SK-N-SH treated with all-trans-retinoic acid at 6 μM for 48 hours (cell line): ENCODE results near the gene DFFA.

ENCODE experiments used
- ATAC-seq: fragments of 200-7000 bp; cut with Tn5 transposase; 3 replicates; pipeline ENCODE4 v1.9.1; 2020; ENCODE audit warnings: mild to moderate bottlenecking, moderate library complexity
- ARNTL ChIP-seq: fragments of 450-650 bp; formaldehyde crosslinking; IDR thresholded peaks from 2 replicates; pipeline ENCODE4 v1.5.0; 2020; ENCODE audit warnings: low read depth, mild to moderate bottlenecking, moderate library complexity, borderline replicate concordance
- BACH2 ChIP-seq: fragments of 250-450 bp; sonication (Bioruptor Pico); IDR thresholded peaks from 2 replicates; pipeline ENCODE4 v1.9.0; 2021; ENCODE audit warnings: mild to moderate bottlenecking, borderline replicate concordance
- CSDC2 ChIP-seq: fragments of 250-450 bp; sonication (Bioruptor Pico); IDR thresholded peaks from 2 replicates; pipeline ENCODE4 v1.5.0; 2020; ENCODE audit warnings: mild to moderate bottlenecking, moderate library complexity
- ESRRG ChIP-seq: fragments of 250-450 bp; sonication (Bioruptor Pico); IDR thresholded peaks from 2 replicates; pipeline ENCODE4 v1.6.1; 2021; ENCODE audit warnings: mild to moderate bottlenecking
- GLIS3 ChIP-seq: fragments of 250-450 bp; sonication (Bioruptor Pico); IDR thresholded peaks from 2 replicates; pipeline ENCODE4 v1.5.0; 2020; ENCODE audit warnings: mild to moderate bottlenecking, moderate library complexity
- ISL1 ChIP-seq: fragments of 250-450 bp; sonication (Bioruptor Pico); IDR thresholded peaks from 2 replicates; pipeline ENCODE4 v2.1.2; 2022; ENCODE audit warnings: mild to moderate bottlenecking, moderate library complexity
- OSR1 ChIP-seq: fragments of 250-450 bp; sonication (Bioruptor Pico); IDR thresholded peaks from 2 replicates; pipeline ENCODE4 v1.8.0; 2022; ENCODE audit warnings: moderate library complexity, mild to moderate bottlenecking, inconsistent platforms
- PPARA ChIP-seq: fragments of 250-450 bp; sonication (Bioruptor Pico); IDR thresholded peaks from 2 replicates; pipeline ENCODE4 v1.5.0; 2020; ENCODE audit warnings: mild to moderate bottlenecking, borderline replicate concordance
- RARB ChIP-seq: fragments of 250-450 bp; sonication (Bioruptor Pico); IDR thresholded peaks from 2 replicates; pipeline ENCODE4 v1.8.0; 2021; ENCODE audit warnings: mild to moderate bottlenecking, moderate library complexity
- SNAI2 ChIP-seq: fragments of 250-450 bp; sonication (Bioruptor Pico); IDR thresholded peaks from 2 replicates; pipeline ENCODE4 v1.5.0; 2020; ENCODE audit warnings: mild to moderate bottlenecking, moderate library complexity
- TCF4 ChIP-seq: fragments of 250-450 bp; sonication (Bioruptor Pico); IDR thresholded peaks from 2 replicates; pipeline ENCODE4 v1.8.0; 2021; ENCODE audit warnings: mild to moderate bottlenecking, moderate library complexity, borderline replicate concordance
- TOX ChIP-seq: fragments of 250-450 bp; sonication (Bioruptor Pico); IDR thresholded peaks from 2 replicates; pipeline ENCODE4 v1.8.0; 2021; ENCODE audit warnings: mild to moderate bottlenecking, moderate library complexity, borderline replicate concordance
- ZC3H10 ChIP-seq: fragments of 250-450 bp; sonication (Bioruptor Pico); IDR thresholded peaks from 2 replicates; pipeline ENCODE4 v1.5.1; 2021; ENCODE audit warnings: mild to moderate bottlenecking, moderate library complexity
- ZFP3 ChIP-seq: fragments of 250-450 bp; sonication (Bioruptor Pico); IDR thresholded peaks from 2 replicates; pipeline ENCODE4 v1.5.0; 2020; ENCODE audit warnings: mild to moderate bottlenecking, moderate library complexity
- ZFP30 ChIP-seq: fragments of 450-650 bp; formaldehyde crosslinking; IDR thresholded peaks from 2 replicates; pipeline ENCODE4 v1.5.0; 2022; ENCODE audit warnings: mild to moderate bottlenecking, moderate library complexity
- ZNF565 ChIP-seq: fragments of 450-650 bp; formaldehyde crosslinking; conservative IDR thresholded peaks from 2 replicates; pipeline ENCODE4 v1.5.0; 2020; ENCODE audit warnings: low read depth, mild to moderate bottlenecking, moderate library complexity
- ZNF70 ChIP-seq: fragments of 450-650 bp; formaldehyde crosslinking; IDR thresholded peaks from 2 replicates; pipeline ENCODE4 v1.5.0; 2020; ENCODE audit warnings: mild to moderate bottlenecking, moderate library complexity
- ZNF8 ChIP-seq: fragments of 450-650 bp; formaldehyde crosslinking; IDR thresholded peaks from 2 replicates; pipeline ENCODE4 v1.5.0; 2020; ENCODE audit warnings: mild to moderate bottlenecking, moderate library complexity
- TF ChIP-seq, protein P1 (sequence below): fragments of 250-450 bp; sonication (Bioruptor Pico); IDR thresholded peaks from 2 replicates; pipeline ENCODE4 v1.5.1; 2020; ENCODE audit warnings: low read depth, mild to moderate bottlenecking, moderate library complexity
- TF ChIP-seq, protein P2 (sequence below): fragments of 250-450 bp; sonication (Bioruptor Pico); IDR thresholded peaks from 2 replicates; pipeline ENCODE4 v1.5.0; 2020; ENCODE audit warnings: mild to moderate bottlenecking, moderate library complexity
- TF ChIP-seq, protein P3 (sequence below): fragments of 250-450 bp; sonication (Bioruptor Pico); IDR thresholded peaks from 2 replicates; pipeline ENCODE4 v1.8.0; 2021; ENCODE audit warnings: low read depth, mild to moderate bottlenecking, moderate library complexity, borderline replicate concordance
- TF ChIP-seq, protein P4 (sequence below): fragments of 250-450 bp; sonication (Bioruptor Pico); IDR thresholded peaks from 2 replicates; pipeline ENCODE4 v1.8.0; 2020; ENCODE audit warnings: mild to moderate bottlenecking, moderate library complexity, borderline replicate concordance

DFFA gene

DNA sequence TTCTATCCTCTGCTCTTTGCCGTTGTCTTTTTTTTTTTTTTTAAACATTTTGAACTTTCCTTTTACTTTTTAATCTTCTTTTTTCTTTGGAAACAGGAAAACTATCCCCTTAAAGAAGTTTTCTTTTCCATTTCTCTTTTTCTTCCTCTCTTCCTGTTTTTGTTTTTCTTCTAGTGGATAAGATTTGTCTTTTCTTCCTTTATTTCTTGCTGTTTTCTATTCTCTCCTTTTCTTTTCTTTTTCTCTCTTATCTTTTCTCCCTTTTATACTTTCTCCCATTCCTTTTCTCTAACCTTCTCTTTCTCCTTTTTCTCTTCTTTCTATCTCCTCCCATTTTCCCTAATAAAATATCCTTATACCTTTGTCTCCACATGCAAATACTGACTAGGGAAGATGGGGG, 48.6 kb upstream of the DFFA start:
- TF ChIP-seq ESRRG (CRISPR knock-in tag) = no peak
- no peak for TF ChIP-seq CSDC2 (CRISPR knock-in tag)
- TF ChIP-seq, protein P1, sequence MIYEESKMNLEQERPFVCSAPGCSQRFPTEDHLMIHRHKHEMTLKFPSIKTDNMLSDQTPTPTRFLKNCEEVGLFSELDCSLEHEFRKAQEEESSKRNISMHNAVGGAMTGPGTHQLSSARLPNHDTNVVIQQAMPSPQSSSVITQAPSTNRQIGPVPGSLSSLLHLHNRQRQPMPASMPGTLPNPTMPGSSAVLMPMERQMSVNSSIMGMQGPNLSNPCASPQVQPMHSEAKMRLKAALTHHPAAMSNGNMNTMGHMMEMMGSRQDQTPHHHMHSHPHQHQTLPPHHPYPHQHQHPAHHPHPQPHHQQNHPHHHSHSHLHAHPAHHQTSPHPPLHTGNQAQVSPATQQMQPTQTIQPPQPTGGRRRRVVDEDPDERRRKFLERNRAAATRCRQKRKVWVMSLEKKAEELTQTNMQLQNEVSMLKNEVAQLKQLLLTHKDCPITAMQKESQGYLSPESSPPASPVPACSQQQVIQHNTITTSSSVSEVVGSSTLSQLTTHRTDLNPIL (CRISPR knock-in tag) = no peak
- ATAC-seq = no peak

GRCh38 chr1:10520497-10520896, 48.2 kb upstream of the DFFA start:
- no peak for ATAC-seq
- TF ChIP-seq ZC3H10 (CRISPR knock-in tag) (no peak), ZFP3 (CRISPR knock-in tag) (no peak), PPARA (CRISPR knock-in tag) (no peak), TOX (CRISPR knock-in tag) (no peak), TCF4 (peak; percentile 37; the same call in 1 of the 2 replicates), SNAI2 (no peak), ZNF70 (CRISPR knock-in tag) (no peak), ARNTL (CRISPR knock-in tag) (no peak), CSDC2 (CRISPR knock-in tag) (no peak), ZNF565 (CRISPR knock-in tag) (no peak), RARB (no peak), ZNF8 (no peak), OSR1 (CRISPR knock-in tag) (no peak), BACH2 (no peak)
- TF ChIP-seq, protein P2, sequence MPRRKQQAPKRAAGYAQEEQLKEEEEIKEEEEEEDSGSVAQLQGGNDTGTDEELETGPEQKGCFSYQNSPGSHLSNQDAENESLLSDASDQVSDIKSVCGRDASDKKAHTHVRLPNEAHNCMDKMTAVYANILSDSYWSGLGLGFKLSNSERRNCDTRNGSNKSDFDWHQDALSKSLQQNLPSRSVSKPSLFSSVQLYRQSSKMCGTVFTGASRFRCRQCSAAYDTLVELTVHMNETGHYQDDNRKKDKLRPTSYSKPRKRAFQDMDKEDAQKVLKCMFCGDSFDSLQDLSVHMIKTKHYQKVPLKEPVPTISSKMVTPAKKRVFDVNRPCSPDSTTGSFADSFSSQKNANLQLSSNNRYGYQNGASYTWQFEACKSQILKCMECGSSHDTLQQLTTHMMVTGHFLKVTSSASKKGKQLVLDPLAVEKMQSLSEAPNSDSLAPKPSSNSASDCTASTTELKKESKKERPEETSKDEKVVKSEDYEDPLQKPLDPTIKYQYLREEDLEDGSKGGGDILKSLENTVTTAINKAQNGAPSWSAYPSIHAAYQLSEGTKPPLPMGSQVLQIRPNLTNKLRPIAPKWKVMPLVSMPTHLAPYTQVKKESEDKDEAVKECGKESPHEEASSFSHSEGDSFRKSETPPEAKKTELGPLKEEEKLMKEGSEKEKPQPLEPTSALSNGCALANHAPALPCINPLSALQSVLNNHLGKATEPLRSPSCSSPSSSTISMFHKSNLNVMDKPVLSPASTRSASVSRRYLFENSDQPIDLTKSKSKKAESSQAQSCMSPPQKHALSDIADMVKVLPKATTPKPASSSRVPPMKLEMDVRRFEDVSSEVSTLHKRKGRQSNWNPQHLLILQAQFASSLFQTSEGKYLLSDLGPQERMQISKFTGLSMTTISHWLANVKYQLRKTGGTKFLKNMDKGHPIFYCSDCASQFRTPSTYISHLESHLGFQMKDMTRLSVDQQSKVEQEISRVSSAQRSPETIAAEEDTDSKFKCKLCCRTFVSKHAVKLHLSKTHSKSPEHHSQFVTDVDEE (CRISPR knock-in tag) = peak; percentile 77; the same call in 1 of the 2 replicates

GRCh38 chr1:10519016-10519417, 46.7 kb upstream of the DFFA start:
- ATAC-seq = no peak; the same call in 2 of the 3 replicates
- TF ChIP-seq ARNTL (CRISPR knock-in tag) (no peak), ZFP3 (CRISPR knock-in tag) (no peak), ZFP30 (no peak), OSR1 (CRISPR knock-in tag) (no peak), GLIS3 (CRISPR knock-in tag) (no peak), TOX (CRISPR knock-in tag) (no peak), ZNF8 (no peak), BACH2 (no peak), PPARA (CRISPR knock-in tag) (no peak), CSDC2 (CRISPR knock-in tag) (no peak), ZNF70 (CRISPR knock-in tag) (no peak), ISL1 (CRISPR knock-in tag) (no peak), ESRRG (CRISPR knock-in tag) (no peak), ZNF565 (CRISPR knock-in tag) (no peak)
- TF ChIP-seq, protein P3, sequence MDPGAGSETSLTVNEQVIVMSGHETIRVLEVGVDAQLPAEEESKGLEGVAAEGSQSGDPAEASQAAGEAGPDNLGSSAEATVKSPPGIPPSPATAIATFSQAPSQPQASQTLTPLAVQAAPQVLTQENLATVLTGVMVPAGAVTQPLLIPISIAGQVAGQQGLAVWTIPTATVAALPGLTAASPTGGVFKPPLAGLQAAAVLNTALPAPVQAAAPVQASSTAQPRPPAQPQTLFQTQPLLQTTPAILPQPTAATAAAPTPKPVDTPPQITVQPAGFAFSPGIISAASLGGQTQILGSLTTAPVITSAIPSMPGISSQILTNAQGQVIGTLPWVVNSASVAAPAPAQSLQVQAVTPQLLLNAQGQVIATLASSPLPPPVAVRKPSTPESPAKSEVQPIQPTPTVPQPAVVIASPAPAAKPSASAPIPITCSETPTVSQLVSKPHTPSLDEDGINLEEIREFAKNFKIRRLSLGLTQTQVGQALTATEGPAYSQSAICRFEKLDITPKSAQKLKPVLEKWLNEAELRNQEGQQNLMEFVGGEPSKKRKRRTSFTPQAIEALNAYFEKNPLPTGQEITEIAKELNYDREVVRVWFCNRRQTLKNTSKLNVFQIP (CRISPR knock-in tag) = no peak
- TF ChIP-seq, protein P4, sequence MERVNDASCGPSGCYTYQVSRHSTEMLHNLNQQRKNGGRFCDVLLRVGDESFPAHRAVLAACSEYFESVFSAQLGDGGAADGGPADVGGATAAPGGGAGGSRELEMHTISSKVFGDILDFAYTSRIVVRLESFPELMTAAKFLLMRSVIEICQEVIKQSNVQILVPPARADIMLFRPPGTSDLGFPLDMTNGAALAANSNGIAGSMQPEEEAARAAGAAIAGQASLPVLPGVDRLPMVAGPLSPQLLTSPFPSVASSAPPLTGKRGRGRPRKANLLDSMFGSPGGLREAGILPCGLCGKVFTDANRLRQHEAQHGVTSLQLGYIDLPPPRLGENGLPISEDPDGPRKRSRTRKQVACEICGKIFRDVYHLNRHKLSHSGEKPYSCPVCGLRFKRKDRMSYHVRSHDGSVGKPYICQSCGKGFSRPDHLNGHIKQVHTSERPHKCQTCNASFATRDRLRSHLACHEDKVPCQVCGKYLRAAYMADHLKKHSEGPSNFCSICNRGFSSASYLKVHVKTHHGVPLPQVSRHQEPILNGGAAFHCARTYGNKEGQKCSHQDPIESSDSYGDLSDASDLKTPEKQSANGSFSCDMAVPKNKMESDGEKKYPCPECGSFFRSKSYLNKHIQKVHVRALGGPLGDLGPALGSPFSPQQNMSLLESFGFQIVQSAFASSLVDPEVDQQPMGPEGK = no peak
- TF ChIP-seq, protein P1 (CRISPR knock-in tag) = no peak
